ENCODE data around the gene STXBP3. TPM values are rescaled to one million over a fixed set of nuclear protein-coding genes. Genes with fewer than 3 reads are reported as not detected.
A peak's percentile ranks its signal among the peaks of the same experiment; 100 is the strongest.

The STXBP3 gene
- total and polyA plus RNA-seq, 2 of the 13 experiments (the other 11 are each of a cell fraction or from before 2014, with no cell fraction given), result 13.0 to 20.8 TPM

GRCh38 chr1:108699375-108700332 is 46.8 kb upstream of the STXBP3 start:
- no peak overlapping the region for H3K27ac ChIP-seq (ENCODE audit: extremely low read length, insufficient read depth, low read length)
- no peak for ATAC-seq
- TSS peak; percentile 39 for BruUV-seq (replicated peaks)
- H3K27me3 ChIP-seq (ENCODE audit: control insufficient read depth in 1 of 2, insufficient read depth in 2 of 2, low read length in 2 of 2), result no peaks in the 10 kb centered on the region; a peak in 1 of 5 replicates
- no peak for DNase-seq (ENCODE audit: low spot score)
- peaks cover 12% of the 10 kb centered on the region for H3K4me1 ChIP-seq (ENCODE audit: insufficient read depth, low read length)
- in situ Hi-C loops (cut with HindIII; ENCODE audit: extremely low pct_ligation_motif_present, low pct_unique_long_range_greater_than_20kb) (no loop called here), intact Hi-C loops (cut with micrococcal nuclease; ENCODE audit: unreplicated experiment) (no loop called here)
- POLR2A ChIA-PET, result no interaction called here
- H3K79me2 ChIP-seq (ENCODE audit: insufficient read depth, low read length), result peaks cover 15% of the 10 kb centered on the region
- H3K4me3 ChIP-seq (replicated peaks in 1 of 3; ENCODE audit: insufficient read depth in 1 of 3, low read depth in 2 of 3, low read length in 3 of 3), result no peak overlapping the region
- WGBS (ENCODE audit: low lambda C conversion rate), result 96% methylated on average over 22 of the region's 22 CpGs
- H2AFZ ChIP-seq (ENCODE audit: low read length), result no peak overlapping the region
- TF ChIP-seq RBFOX2 (IDR thresholded peaks at IDR 0.05; ENCODE audit: low read depth, low read length), result 0 out of 2 replicates have a peak, but pooled peaks have one; percentile 38
- TF ChIP-seq CHD4 (IDR thresholded peaks at IDR 0.05; ENCODE audit: borderline replicate concordance, low read length), result no peak
- peak; percentile 76 for TF ChIP-seq RBM22 (optimal IDR thresholded peaks at IDR 0.05; ENCODE audit: low read length)
- H4K20me1 ChIP-seq (ENCODE audit: insufficient read depth, low read length), result peaks cover 9% of the 10 kb centered on the region
- peaks cover 15 to 47% of the 10 kb centered on the region in 2 experiments for H3K36me3 ChIP-seq (replicated peaks in 1 of 2; ENCODE audit: control insufficient read depth in 1 of 2, insufficient read depth in 2 of 2, low read length in 2 of 2)
- no peak for FAIRE-seq
- H3K4me2 ChIP-seq (ENCODE audit: low read depth, low read length), result no peak overlapping the region
- H3K9me3 ChIP-seq (ENCODE audit: low read length), result no peaks in the 10 kb centered on the region
- no peak overlapping the region for H3K9ac ChIP-seq (ENCODE audit: insufficient read depth, low read depth, low read length)
- CTCF ChIA-PET (ENCODE audit: low intra/inter-chr PET ratio, low total read pairs), result no interaction called here

- no peak for DNase-seq (ENCODE audit: low spot score)
- Histone ChIP-seq H3K9ac (ENCODE audit: insufficient read depth, low read depth, low read length) (no peak overlapping the region), H3K36me3 (replicated peaks in 1 of 2; ENCODE audit: control insufficient read depth in 1 of 2, insufficient read depth in 2 of 2, low read length in 2 of 2) (peaks cover 13 to 37% of the 10 kb centered on the region in 2 experiments), H3K27ac (ENCODE audit: extremely low read length, insufficient read depth, low read length) (no peak overlapping the region), H3K4me3 (replicated peaks in 1 of 3; ENCODE audit: insufficient read depth in 1 of 3, low read depth in 2 of 3, low read length in 3 of 3) (no peak overlapping the region), H3K27me3 (ENCODE audit: control insufficient read depth in 1 of 2, insufficient read depth in 2 of 2, low read length in 2 of 2) (no peaks in the 10 kb centered on the region; a peak in 1 of 5 replicates), H3K4me2 (ENCODE audit: low read depth, low read length) (no peak overlapping the region), H4K20me1 (ENCODE audit: insufficient read depth, low read length) (no peaks in the 10 kb centered on the region; the same call in 1 of the 2 replicates), H3K4me1 (ENCODE audit: insufficient read depth, low read length) (no peaks in the 10 kb centered on the region), H3K9me3 (ENCODE audit: low read length) (no peaks in the 10 kb centered on the region), H2AFZ (ENCODE audit: low read length) (no peak overlapping the region), H3K79me2 (ENCODE audit: insufficient read depth, low read length) (no peaks in the 10 kb centered on the region)
- ATAC-seq, result no peak
- no TSS peak for BruUV-seq (replicated peaks)
- 95% methylated on average over 5 of the region's 5 CpGs for WGBS (ENCODE audit: low lambda C conversion rate)
- intact Hi-C loops (cut with micrococcal nuclease; ENCODE audit: unreplicated experiment) (no loop called here), in situ Hi-C loops (cut with HindIII; ENCODE audit: extremely low pct_ligation_motif_present, low pct_unique_long_range_greater_than_20kb) (no loop called here)
- CTCF ChIA-PET (ENCODE audit: low intra/inter-chr PET ratio, low total read pairs), result no interaction called here
- TF ChIP-seq RBFOX2 (IDR thresholded peaks at IDR 0.05; ENCODE audit: low read depth, low read length) (peak; percentile 54), ATM (IDR thresholded peaks at IDR 0.05; ENCODE audit: borderline replicate concordance) (no peak), AGO2 (optimal IDR thresholded peaks at IDR 0.05; ENCODE audit: low read depth, low read length) (peak; percentile 30)
- POLR2A ChIA-PET, result no interaction called here
- no peak for FAIRE-seq
Measured at GRCh38 chr1:108701176-108701849, 45.2 kb upstream of the STXBP3 start.
